Fibroblast of lung (primary cell): ENCODE results near the gene MTRF1.

Experiments
- EZH2 ChIP-seq: IDR thresholded peaks from 2 replicates; pipeline ENCODE4 v1.5.1; 2012; ENCODE audit warnings: low read length, control low read depth, mild to moderate bottlenecking; ENCODE audit errors: missing control alignments
- TF ChIP-seq, protein P1 (sequence below), 2 donors: IDR thresholded peaks in 1 of 2; conservative IDR thresholded peaks in 1 of 2; 1 replicate in 1 of 2; 2 replicates in 1 of 2; pipeline ENCODE4 v1.5.1; 2011 to 2012; ENCODE audit warnings: low read length in 2 of 2, control low read depth in 1 of 2, inconsistent platforms in 1 of 2, low read depth in 1 of 2, mild to moderate bottlenecking in 1 of 2

DNA sequence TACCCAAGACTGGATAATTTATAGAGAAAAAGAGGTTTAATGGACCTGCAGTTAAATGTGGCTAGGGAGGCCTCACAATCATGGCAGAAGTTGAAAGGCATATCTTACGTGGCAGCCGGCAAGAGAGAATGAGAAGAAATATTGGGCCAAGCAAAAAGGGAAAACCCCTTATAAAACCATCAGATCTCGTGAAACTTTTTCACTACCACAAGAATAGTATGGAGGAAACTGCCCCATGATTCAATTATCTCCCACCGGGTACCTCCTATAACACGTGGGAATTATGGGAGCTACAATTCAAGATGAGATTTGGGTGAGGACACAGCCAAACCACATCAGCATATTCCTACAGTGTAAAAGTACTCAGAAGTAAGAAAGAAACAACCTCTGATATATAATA lies 64.3 kb downstream of the MTRF1 start:
- TF ChIP-seq, protein P1, sequence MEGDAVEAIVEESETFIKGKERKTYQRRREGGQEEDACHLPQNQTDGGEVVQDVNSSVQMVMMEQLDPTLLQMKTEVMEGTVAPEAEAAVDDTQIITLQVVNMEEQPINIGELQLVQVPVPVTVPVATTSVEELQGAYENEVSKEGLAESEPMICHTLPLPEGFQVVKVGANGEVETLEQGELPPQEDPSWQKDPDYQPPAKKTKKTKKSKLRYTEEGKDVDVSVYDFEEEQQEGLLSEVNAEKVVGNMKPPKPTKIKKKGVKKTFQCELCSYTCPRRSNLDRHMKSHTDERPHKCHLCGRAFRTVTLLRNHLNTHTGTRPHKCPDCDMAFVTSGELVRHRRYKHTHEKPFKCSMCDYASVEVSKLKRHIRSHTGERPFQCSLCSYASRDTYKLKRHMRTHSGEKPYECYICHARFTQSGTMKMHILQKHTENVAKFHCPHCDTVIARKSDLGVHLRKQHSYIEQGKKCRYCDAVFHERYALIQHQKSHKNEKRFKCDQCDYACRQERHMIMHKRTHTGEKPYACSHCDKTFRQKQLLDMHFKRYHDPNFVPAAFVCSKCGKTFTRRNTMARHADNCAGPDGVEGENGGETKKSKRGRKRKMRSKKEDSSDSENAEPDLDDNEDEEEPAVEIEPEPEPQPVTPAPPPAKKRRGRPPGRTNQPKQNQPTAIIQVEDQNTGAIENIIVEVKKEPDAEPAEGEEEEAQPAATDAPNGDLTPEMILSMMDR (conservative IDR thresholded peaks at IDR 0.05 in 1 of 2, IDR thresholded peaks at IDR 0.05 in 1 of 2; ENCODE audit: low read depth in 1 of 2, low read length in 2 of 2): no peak
- TF ChIP-seq EZH2: no peak
